ENCODE results near the gene TRPM3. TPM values are rescaled to one million over a fixed set of nuclear protein-coding genes. Genes with fewer than 3 reads are reported as not detected.

Gene TRPM3
- total and polyA plus RNA-seq, 9 of the 15 experiments (the other 6 are each of a cell fraction or from before 2014, with no cell fraction given), result 0.04 TPM; not detected in 8

DNA sequence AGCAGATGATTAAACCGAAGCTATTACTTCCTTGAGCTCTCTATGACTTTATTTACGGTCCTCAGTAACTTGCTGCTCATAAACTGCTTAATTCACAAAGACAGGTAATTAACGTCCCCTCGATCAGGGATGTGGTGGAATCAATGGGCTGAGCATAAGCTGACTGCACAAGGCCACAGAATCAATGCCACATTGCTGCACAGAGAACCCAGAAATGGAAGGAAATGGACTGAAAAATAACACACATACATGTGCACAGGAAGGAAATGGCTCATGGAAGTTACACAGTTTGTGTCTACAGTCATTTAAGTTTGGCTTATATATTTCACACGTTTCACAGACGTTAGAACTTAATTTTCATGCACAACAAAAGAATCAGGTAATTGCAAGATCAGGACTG, 588.7 kb downstream of the TRPM3 start:
- FAIRE-seq (no peak), DNase-seq (ENCODE audit: extremely low read depth in 1 of 4, low spot score in 3 of 4) (no peak), ATAC-seq (no peak)
- Histone ChIP-seq H4K20me1 (replicated peaks; ENCODE audit: control insufficient read depth, insufficient read depth, low read length) (no peaks in the 10 kb centered on the region), H3K36me3 (ENCODE audit: control insufficient read depth, insufficient read depth, low read length) (no peaks in the 10 kb centered on the region), H3K4me2 (ENCODE audit: insufficient read depth, low read length) (no peak overlapping the region), H3K27me3 (ENCODE audit: control insufficient read depth in 2 of 2, insufficient read depth in 2 of 2, low read length in 2 of 2) (peaks cover 0 to 18% of the 10 kb centered on the region in 2 experiments; a peak in 3 of 5 replicates), H3K9ac (ENCODE audit: insufficient read depth in 1 of 2, low read depth in 2 of 2, low read length in 2 of 2) (no peak overlapping the region), H3K4me3 (no peak overlapping the region), H3K27ac (ENCODE audit: extremely low read depth, low read depth, low read length) (no peak overlapping the region), H3K79me2 (ENCODE audit: control insufficient read depth, insufficient read depth, low read length) (no peaks in the 10 kb centered on the region), H3K9me3 (replicated peaks; ENCODE audit: control insufficient read depth, insufficient read depth, low read depth, low read length) (no peaks in the 10 kb centered on the region), H3K9me1 (ENCODE audit: control insufficient read depth, insufficient read depth, low read length) (no peaks in the 10 kb centered on the region), H2AFZ (ENCODE audit: low read depth, low read length) (no peak overlapping the region), H3K4me1 (replicated peaks in 1 of 2; ENCODE audit: control insufficient read depth in 2 of 2, insufficient read depth in 2 of 2, low read length in 2 of 2) (peaks cover 0 to 4% of the 10 kb centered on the region in 2 experiments; a peak in 2 of 5 replicates)
- POLR2A ChIA-PET, result no interaction called here
- intact Hi-C loops (cut with micrococcal nuclease) (no loop called here), in situ Hi-C loops (cut with MboI) (no loop called here)
- WGBS (ENCODE audit: insufficient coverage, low coverage, missing lambda C conversion rate), result 11% methylated on average over 6 of the region's 6 CpGs
- no TSS peak for BruUV-seq (replicated peaks)
- TF ChIP-seq ZNF586 (CRISPR knock-in tag; conservative IDR thresholded peaks at IDR 0.05) (no peak), PHF21A (IDR thresholded peaks at IDR 0.05; ENCODE audit: borderline replicate concordance, low read depth) (no peak), TRIM28 (IDR thresholded peaks at IDR 0.05) (no peak), NEUROD1 (IDR thresholded peaks at IDR 0.05; ENCODE audit: borderline replicate concordance, low read depth, low read length, partially characterized antibody) (no peak), ZFP1 (CRISPR knock-in tag; IDR thresholded peaks at IDR 0.05) (no peak), ZNF232 (CRISPR knock-in tag; IDR thresholded peaks at IDR 0.05) (no peak), HDAC3 (IDR thresholded peaks at IDR 0.05; ENCODE audit: borderline replicate concordance, partially characterized antibody) (no peak)
- TF ChIP-seq, protein P1, sequence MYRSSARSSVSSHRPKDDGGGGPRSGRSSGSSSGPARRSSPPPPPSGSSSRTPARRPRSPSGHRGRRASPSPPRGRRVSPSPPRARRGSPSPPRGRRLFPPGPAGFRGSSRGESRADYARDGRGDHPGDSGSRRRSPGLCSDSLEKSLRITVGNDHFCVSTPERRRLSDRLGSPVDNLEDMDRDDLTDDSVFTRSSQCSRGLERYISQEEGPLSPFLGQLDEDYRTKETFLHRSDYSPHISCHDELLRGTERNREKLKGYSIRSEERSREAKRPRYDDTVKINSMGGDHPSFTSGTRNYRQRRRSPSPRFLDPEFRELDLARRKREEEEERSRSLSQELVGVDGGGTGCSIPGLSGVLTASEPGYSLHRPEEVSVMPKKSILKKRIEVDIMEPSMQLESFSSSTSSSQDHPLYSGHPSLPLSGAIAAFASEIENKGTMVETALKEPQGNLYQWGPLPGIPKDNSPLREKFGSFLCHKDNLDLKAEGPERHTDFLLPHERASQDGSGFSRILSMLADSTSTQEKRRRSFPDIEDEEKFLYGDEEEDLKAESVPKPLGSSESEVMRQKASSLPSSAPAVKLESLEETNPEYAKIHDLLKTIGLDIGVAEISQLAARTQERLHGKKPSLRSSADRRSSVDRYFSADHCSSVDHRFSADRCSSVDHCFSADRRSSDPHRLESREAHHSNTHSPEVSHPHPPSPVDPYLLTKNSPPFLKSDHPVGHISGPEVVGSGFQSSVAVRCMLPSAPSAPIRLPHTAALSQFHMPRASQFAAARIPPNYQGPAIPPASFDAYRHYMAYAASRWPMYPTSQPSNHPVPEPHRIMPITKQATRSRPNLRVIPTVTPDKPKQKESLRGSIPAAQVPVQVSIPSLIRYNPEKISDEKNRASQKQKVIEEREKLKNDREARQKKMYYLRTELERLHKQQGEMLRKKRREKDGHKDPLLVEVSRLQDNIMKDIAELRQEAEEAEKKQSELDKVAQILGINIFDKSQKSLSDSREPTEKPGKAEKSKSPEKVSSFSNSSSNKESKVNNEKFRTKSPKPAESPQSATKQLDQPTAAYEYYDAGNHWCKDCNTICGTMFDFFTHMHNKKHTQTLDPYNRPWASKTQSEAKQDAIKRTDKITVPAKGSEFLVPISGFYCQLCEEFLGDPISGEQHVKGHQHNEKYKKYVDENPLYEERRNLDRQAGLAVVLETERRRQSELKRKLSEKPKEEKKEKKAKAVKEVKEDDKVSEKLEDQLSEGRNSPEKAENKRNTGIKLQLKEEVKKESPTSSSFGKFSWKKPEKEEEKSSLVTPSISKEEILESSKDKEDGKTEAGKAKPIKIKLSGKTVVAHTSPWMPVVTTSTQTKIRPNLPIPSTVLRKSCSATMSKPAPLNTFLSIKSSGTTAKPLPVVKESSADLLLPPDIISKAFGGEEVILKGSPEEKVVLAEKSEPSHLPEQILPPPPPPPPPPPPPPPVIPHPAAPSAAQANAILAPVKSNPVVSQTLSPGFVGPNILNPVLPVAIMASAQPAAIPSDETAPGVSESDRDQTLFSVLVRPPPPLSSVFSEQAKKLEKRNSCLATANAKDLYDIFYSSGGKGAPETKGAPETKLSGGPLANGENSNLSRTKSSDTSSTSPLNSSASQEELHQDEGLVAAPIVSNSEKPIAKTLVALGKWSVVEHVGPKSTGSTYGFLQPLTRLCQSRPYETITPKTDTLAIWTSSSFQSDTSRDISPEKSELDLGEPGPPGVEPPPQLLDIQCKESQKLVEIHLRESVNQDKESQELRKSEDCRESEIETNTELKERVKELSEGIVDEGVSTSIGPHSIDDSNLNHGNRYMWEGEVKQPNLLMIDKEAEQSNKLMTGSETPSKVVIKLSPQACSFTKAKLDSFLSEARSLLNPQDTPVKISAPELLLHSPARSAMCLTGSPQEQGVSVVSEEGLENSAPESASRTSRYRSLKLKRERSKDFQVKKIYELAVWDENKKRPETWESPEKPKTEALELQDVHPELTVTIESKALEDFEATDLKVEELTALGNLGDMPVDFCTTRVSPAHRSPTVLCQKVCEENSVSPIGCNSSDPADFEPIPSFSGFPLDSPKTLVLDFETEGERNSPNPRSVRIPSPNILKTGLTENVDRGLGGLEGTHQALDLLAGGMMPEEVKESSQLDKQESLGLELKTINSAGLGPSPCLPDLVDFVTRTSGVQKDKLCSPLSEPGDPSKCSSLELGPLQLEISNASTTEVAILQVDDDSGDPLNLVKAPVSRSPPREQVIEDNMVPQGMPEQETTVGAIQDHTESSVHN (IDR thresholded peaks at IDR 0.05; ENCODE audit: borderline replicate concordance in 1 of 2, low read depth in 1 of 2), result no peak
- CTCF ChIA-PET (ENCODE audit: low intra/inter-chr PET ratio), result no interaction called here

All from K562 (cell line).